HepG2 (cell line): Measurements from ENCODE around the gene OSGIN1. TPM values are rescaled to one million over a fixed set of nuclear protein-coding genes. Genes with fewer than 3 reads are reported as not detected.

ENCODE experiments used
- ATAC-seq: fragments of 200-7000 bp; cut with Tn5 transposase; 3 replicates; pipeline ENCODE4 v1.9.1; 2020; ENCODE audit warnings: mild to moderate bottlenecking, moderate library complexity
- BruUV-seq: library from RNA; stranded (reverse); fragments of 400-500 nt; replicated peaks from 2 replicates; lab custom pipeline; 2021; lab: Mats Ljungman, UMichigan
- CTCF ChIA-PET: fragments of 300-600 bp; formaldehyde crosslinking; extraction: SDS; loops from one replicate; lab custom pipeline; 2021; ENCODE audit warnings: low total read pairs, inconsistent platforms, low intra/inter-chr PET ratio; lab: Yijun Ruan, JAX
- POLR2A ChIA-PET: fragments of 350-600 bp; sonication (Branson Sonifier 250); formaldehyde crosslinking; loops from one replicate; lab custom pipeline; 2020; ENCODE audit warnings: antibody characterized with exemption, inconsistent platforms; lab: Yijun Ruan, JAX
- DNase-seq: peaks from one replicate; pipeline ENCODE4 v3.0.0-alpha.2; 2015; ENCODE audit warnings: low spot score
- FAIRE-seq: peaks from 3 replicates; lab custom pipeline; 2011; peaks lifted over from hg19 to GRCh38; lab: Jason Lieb, UNC
- H2AFZ ChIP-seq: one replicate; pipeline ENCODE4 v1.6.1; 2011; ENCODE audit warnings: low read length, inconsistent platforms
- H3K27ac ChIP-seq: fragments of 300-600 bp; 3 replicates; pipeline ENCODE4 v1.8.0; 2011; ENCODE audit warnings: mixed run types, mild to moderate bottlenecking, mixed read lengths, low read length, inconsistent platforms; ENCODE audit not compliant: insufficient read depth; ENCODE audit errors: extremely low read length
- H3K27me3 ChIP-seq, 2 experiments: fragments of 200-600 bp in 1 of 2; 2 replicates in 1 of 2; 3 replicates in 1 of 2; pipeline versions ENCODE4 v1.6.0 to v1.8.0; 2011; ENCODE audit warnings: low read length in 2 of 2, mild to moderate bottlenecking in 2 of 2, moderate library complexity in 2 of 2, inconsistent platforms in 1 of 2; ENCODE audit not compliant: insufficient read depth in 2 of 2, control insufficient read depth in 1 of 2
- H3K36me3 ChIP-seq, 2 experiments: fragments of 200-600 bp in 1 of 2; replicated peaks in 1 of 2; 2 replicates in 1 of 2; 3 replicates in 1 of 2; pipeline versions ENCODE4 v1.5.1 to v1.8.0; 2011; ENCODE audit warnings: low read length in 2 of 2, inconsistent platforms in 1 of 2; ENCODE audit not compliant: insufficient read depth in 2 of 2, control insufficient read depth in 1 of 2
- H3K4me1 ChIP-seq: 2 replicates; pipeline ENCODE4 v1.5.1; 2012; ENCODE audit warnings: low read length, inconsistent platforms; ENCODE audit not compliant: insufficient read depth
- H3K4me2 ChIP-seq: 2 replicates; pipeline ENCODE4 v1.6.0; 2011; ENCODE audit warnings: low read depth, low read length, inconsistent platforms
- H3K4me3 ChIP-seq, 3 experiments: fragments of 200-600 bp in 1 of 3; sonication (generic), shearing (Covaris generic) in 1 of 3; replicated peaks in 1 of 3; 2 replicates each; pipeline ENCODE4 v1.5.1; 2011 to 2016; ENCODE audit warnings: low read length in 3 of 3, inconsistent platforms in 2 of 3, low read depth in 2 of 3, mild to moderate bottlenecking in 2 of 3, control low read depth in 1 of 3, mixed read lengths in 1 of 3; ENCODE audit not compliant: insufficient read depth in 1 of 3
- H3K79me2 ChIP-seq: one replicate; pipeline ENCODE4 v1.6.1; 2011; ENCODE audit warnings: low read length, inconsistent platforms; ENCODE audit not compliant: insufficient read depth
- H3K9ac ChIP-seq: 2 replicates; pipeline ENCODE4 v1.6.0; 2011; ENCODE audit warnings: mild to moderate bottlenecking, low read depth, low read length, inconsistent platforms; ENCODE audit not compliant: insufficient read depth
- H3K9me3 ChIP-seq: 2 replicates; pipeline ENCODE4 v1.5.1; 2012; ENCODE audit warnings: mild to moderate bottlenecking, low read length
- H4K20me1 ChIP-seq: 2 replicates; pipeline ENCODE4 v1.6.0; 2011; ENCODE audit warnings: inconsistent platforms, mild to moderate bottlenecking, low read length, moderate library complexity; ENCODE audit not compliant: insufficient read depth
- AGO2 ChIP-seq: fragments of 200-400 bp; formaldehyde crosslinking; optimal IDR thresholded peaks from 2 replicates; pipeline ENCODE3; 2017; ENCODE audit warnings: mild to moderate bottlenecking, low read depth, low read length, moderate library complexity
- CREB1 ChIP-seq, 2 experiments: fragments of 450-650 bp in 1 of 2; IDR thresholded peaks; 2 replicates each; pipeline ENCODE4 v1.6.1; 2016 to 2017; ENCODE audit warnings: control low read depth in 1 of 2, mild to moderate bottlenecking in 1 of 2, missing compliant biosample characterization in 1 of 2, missing genetic modification characterization in 1 of 2
- DMAP1 ChIP-seq: IDR thresholded peaks from 2 replicates; pipeline ENCODE4 v1.6.1; 2016
- GATAD1 ChIP-seq: IDR thresholded peaks from 2 replicates; pipeline ENCODE4 v1.6.1; 2016; ENCODE audit warnings: missing genetic modification reagents, missing compliant biosample characterization
- KDM5B ChIP-seq: sonication (generic); formaldehyde crosslinking; IDR thresholded peaks from 2 replicates; pipeline ENCODE4 v1.4.0; 2020; ENCODE audit warnings: missing genetic modification reagents, mild to moderate bottlenecking, borderline replicate concordance
- MTA1 ChIP-seq: sonication (generic); formaldehyde crosslinking; IDR thresholded peaks from 2 replicates; pipeline ENCODE4 v1.4.0; 2020; ENCODE audit warnings: missing genetic modification reagents, mild to moderate bottlenecking, borderline replicate concordance
- PHF8 ChIP-seq: sonication (generic); formaldehyde crosslinking; IDR thresholded peaks from 2 replicates; pipeline ENCODE4 v1.5.0; 2020; ENCODE audit warnings: missing genetic modification reagents
- SIN3A ChIP-seq: IDR thresholded peaks from 2 replicates; pipeline ENCODE4 v1.6.1; 2011; ENCODE audit warnings: low read depth, mild to moderate bottlenecking, control low read depth, low read length, borderline replicate concordance
- ZBTB7B ChIP-seq: sonication (generic); formaldehyde crosslinking; IDR thresholded peaks from 2 replicates; pipeline ENCODE4 v1.4.0; 2020; ENCODE audit warnings: missing genetic modification reagents
- ZFP36L2 ChIP-seq: sonication (generic); formaldehyde crosslinking; IDR thresholded peaks from 2 replicates; pipeline ENCODE4 v1.4.0; 2020; ENCODE audit warnings: missing genetic modification reagents
- ZNF430 ChIP-seq: sonication (generic); formaldehyde crosslinking; IDR thresholded peaks from 2 replicates; pipeline ENCODE4 v1.9.0; 2021; ENCODE audit warnings: mild to moderate bottlenecking, missing genetic modification reagents
- ZNF776 ChIP-seq: sonication (generic); formaldehyde crosslinking; IDR thresholded peaks from 2 replicates; pipeline ENCODE4 v1.4.0; 2020; ENCODE audit warnings: mild to moderate bottlenecking, missing genetic modification reagents
- WGBS: methylation state at CpG from one replicate; pipeline ENCODE4 v1.1.6; 2017; ENCODE audit warnings: low lambda C conversion rate; 5-methylcytosine and 5-hydroxymethylcytosine counted together
- in situ Hi-C: cut with HindIII; loops from 2 replicates; pipeline ENCODE4 v1.10.0; 2017; ENCODE audit warnings: low pct_unique_long_range_greater_than_20kb; ENCODE audit not compliant: extremely low pct_ligation_motif_present
- intact Hi-C: fragments of 100-400 bp; cut with micrococcal nuclease; formaldehyde crosslinking; loops from one replicate; pipeline ENCODE4 v1.10.0; 2022; ENCODE audit not compliant: unreplicated experiment
- polyA plus RNA-seq, 8 experiments: library from polyadenylated mRNA; depleted of rRNA in 3 of 8; stranded (reverse) in 7 of 8; unstranded in 1 of 8; fragments of >200 nt; fragmentation: Illumina TruSeq in 4 of 8; extraction: Trizol in 4 of 8; gene quantifications; 2 replicates each; pipeline versions ENCODE4 v1.2.1 to v1.2.3, GENCODE V29; 2011 to 2016; ENCODE audit warnings: low read depth in 4 of 8, missing spikeins in 1 of 8, mixed read lengths in 1 of 8; ENCODE audit not compliant: insufficient read depth in 1 of 8
- total RNA-seq, 5 experiments: library from RNA; depleted of rRNA; stranded (reverse); fragments of >200 nt; fragmentation: Illumina TruSeq; extraction: Trizol; gene quantifications; 2 replicates each; pipeline ENCODE4 v1.2.3, GENCODE V29; 2016; ENCODE audit warnings: low read depth in 1 of 5
- TF ChIP-seq, protein P1 (sequence below): sonication (generic); formaldehyde crosslinking; IDR thresholded peaks from 2 replicates; pipeline ENCODE4 v1.5.0; 2020; ENCODE audit warnings: missing genetic modification reagents
- TF ChIP-seq, protein P2 (sequence below): sonication (generic); formaldehyde crosslinking; conservative IDR thresholded peaks from 2 replicates; pipeline ENCODE4 v1.5.0; 2020; ENCODE audit warnings: missing genetic modification reagents
- TF ChIP-seq, protein P3 (sequence below): sonication (generic); formaldehyde crosslinking; IDR thresholded peaks from 2 replicates; pipeline ENCODE4 v1.5.1; 2020; ENCODE audit warnings: missing genetic modification reagents, mild to moderate bottlenecking, borderline replicate concordance
- TF ChIP-seq, protein P4 (sequence below): sonication (generic); formaldehyde crosslinking; IDR thresholded peaks from 2 replicates; pipeline ENCODE4 v1.5.0; 2020; ENCODE audit warnings: mild to moderate bottlenecking, missing genetic modification reagents
- TF ChIP-seq, protein P5 (sequence below): sonication (generic); formaldehyde crosslinking; IDR thresholded peaks from 2 replicates; pipeline ENCODE4 v1.4.0; 2020; ENCODE audit warnings: missing genetic modification reagents

OSGIN1 gene
- total and polyA plus RNA-seq, 2 of the 13 experiments (the other 11 are each of a cell fraction or from before 2014, with no cell fraction given): 20.5 to 27.1 TPM

DNA sequence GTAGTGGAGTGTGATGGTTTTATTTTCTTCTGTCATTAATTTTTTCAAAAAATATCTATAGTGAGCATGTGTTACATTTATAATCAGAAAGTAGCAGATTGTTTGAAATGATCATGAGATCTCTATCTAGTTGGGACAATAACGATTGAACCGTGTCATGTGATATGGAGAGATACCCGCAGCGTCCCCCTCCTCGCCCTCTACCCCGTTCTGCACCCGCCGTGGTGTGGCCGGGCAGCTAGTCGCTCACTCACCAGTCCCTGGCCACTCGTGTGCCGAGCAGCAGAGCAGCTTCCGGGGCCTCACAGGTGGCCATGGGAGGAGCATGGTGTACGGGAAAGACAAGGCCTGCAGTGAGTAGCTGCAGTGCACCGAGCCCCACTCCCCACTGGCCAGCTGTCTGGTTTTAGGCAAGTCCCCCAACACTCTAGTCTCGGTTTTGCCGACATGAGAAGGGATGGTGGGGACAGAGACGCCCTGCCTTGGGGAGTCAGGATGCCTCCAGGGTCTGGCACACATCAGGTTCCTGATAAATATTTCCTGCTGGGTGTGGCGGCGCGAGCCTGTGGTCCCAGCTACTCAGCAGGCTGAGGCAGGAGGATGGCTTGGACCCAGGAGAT is 38.8 kb upstream of the OSGIN1 start:
- TF ChIP-seq, protein P1, sequence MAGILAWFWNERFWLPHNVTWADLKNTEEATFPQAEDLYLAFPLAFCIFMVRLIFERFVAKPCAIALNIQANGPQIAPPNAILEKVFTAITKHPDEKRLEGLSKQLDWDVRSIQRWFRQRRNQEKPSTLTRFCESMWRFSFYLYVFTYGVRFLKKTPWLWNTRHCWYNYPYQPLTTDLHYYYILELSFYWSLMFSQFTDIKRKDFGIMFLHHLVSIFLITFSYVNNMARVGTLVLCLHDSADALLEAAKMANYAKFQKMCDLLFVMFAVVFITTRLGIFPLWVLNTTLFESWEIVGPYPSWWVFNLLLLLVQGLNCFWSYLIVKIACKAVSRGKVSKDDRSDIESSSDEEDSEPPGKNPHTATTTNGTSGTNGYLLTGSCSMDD: no peak
- TF ChIP-seq, protein P2, sequence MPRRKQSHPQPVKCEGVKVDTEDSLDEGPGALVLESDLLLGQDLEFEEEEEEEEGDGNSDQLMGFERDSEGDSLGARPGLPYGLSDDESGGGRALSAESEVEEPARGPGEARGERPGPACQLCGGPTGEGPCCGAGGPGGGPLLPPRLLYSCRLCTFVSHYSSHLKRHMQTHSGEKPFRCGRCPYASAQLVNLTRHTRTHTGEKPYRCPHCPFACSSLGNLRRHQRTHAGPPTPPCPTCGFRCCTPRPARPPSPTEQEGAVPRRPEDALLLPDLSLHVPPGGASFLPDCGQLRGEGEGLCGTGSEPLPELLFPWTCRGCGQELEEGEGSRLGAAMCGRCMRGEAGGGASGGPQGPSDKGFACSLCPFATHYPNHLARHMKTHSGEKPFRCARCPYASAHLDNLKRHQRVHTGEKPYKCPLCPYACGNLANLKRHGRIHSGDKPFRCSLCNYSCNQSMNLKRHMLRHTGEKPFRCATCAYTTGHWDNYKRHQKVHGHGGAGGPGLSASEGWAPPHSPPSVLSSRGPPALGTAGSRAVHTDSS (CRISPR knock-in tag): no peak
- TF ChIP-seq CREB1 (IDR thresholded peaks at IDR 0.05) (no peak), CREB1 (CRISPR knock-in tag; IDR thresholded peaks at IDR 0.05) (no peak), ZNF430 (CRISPR knock-in tag) (no peak), GATAD1 (CRISPR knock-in tag) (no peak), PHF8 (CRISPR knock-in tag) (no peak), ZBTB7B (no peak), AGO2 (no peak), ZFP36L2 (CRISPR knock-in tag) (no peak), ZNF776 (no peak), DMAP1 (no peak), SIN3A (no peak), MTA1 (CRISPR knock-in tag) (no peak), KDM5B (no peak)
- TF ChIP-seq, protein P3, sequence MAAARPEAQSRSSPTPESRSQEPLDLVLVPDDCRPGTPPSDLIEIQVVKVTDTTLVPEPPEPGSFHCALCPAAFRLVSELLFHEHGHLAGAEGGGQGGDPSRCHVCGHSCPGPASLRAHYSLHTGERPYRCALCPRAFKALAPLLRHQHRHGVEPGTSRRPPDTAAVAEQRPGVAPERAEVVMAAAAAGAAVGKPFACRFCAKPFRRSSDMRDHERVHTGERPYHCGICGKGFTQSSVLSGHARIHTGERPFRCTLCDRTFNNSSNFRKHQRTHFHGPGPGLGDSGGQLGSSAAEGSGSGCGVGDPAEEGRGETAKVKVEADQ (CRISPR knock-in tag): no peak
- TF ChIP-seq, protein P4, sequence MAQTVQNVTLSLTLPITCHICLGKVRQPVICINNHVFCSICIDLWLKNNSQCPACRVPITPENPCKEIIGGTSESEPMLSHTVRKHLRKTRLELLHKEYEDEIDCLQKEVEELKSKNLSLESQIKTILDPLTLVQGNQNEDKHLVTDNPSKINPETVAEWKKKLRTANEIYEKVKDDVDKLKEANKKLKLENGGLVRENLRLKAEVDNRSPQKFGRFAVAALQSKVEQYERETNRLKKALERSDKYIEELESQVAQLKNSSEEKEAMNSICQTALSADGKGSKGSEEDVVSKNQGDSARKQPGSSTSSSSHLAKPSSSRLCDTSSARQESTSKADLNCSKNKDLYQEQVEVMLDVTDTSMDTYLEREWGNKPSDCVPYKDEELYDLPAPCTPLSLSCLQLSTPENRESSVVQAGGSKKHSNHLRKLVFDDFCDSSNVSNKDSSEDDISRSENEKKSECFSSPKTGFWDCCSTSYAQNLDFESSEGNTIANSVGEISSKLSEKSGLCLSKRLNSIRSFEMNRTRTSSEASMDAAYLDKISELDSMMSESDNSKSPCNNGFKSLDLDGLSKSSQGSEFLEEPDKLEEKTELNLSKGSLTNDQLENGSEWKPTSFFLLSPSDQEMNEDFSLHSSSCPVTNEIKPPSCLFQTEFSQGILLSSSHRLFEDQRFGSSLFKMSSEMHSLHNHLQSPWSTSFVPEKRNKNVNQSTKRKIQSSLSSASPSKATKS (CRISPR knock-in tag): no peak
- TF ChIP-seq, protein P5, sequence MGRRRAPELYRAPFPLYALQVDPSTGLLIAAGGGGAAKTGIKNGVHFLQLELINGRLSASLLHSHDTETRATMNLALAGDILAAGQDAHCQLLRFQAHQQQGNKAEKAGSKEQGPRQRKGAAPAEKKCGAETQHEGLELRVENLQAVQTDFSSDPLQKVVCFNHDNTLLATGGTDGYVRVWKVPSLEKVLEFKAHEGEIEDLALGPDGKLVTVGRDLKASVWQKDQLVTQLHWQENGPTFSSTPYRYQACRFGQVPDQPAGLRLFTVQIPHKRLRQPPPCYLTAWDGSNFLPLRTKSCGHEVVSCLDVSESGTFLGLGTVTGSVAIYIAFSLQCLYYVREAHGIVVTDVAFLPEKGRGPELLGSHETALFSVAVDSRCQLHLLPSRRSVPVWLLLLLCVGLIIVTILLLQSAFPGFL: no peak
- H3K4me2 ChIP-seq: no peak overlapping the region
- 95% methylated on average over 20 of the region's 21 CpGs for WGBS
- ATAC-seq (no peak), DNase-seq (no peak), FAIRE-seq (no peak)
- no peak overlapping the region for H3K9ac ChIP-seq
- no peaks in the 10 kb centered on the region for H3K27me3 ChIP-seq
- BruUV-seq: no TSS peak
- ChIA-PET CTCF (no interaction called here), POLR2A (no interaction called here)
- H3K27ac ChIP-seq: no peak overlapping the region
- intact Hi-C loops: no loop called here
- H3K79me2 ChIP-seq: no peaks in the 10 kb centered on the region
- no peaks in the 10 kb centered on the region for H3K4me1 ChIP-seq
- no peaks in the 10 kb centered on the region; the same call in 1 of the 2 replicates for H4K20me1 ChIP-seq
- peaks cover 25 to 39% of the 10 kb centered on the region in 2 experiments for H3K36me3 ChIP-seq
- H2AFZ ChIP-seq: no peak overlapping the region
- in situ Hi-C loops: no loop called here
- no peak overlapping the region for H3K4me3 ChIP-seq
- H3K9me3 ChIP-seq: no peaks in the 10 kb centered on the region
